K562 (cell line): Measurements from ENCODE around the gene RELL1. TPM values are rescaled to one million over a fixed set of nuclear protein-coding genes. Genes with fewer than 3 reads are reported as not detected.

Experiments
- ATAC-seq: fragments of 200-7000 bp; cut with Tn5 transposase; 3 replicates; pipeline ENCODE4 v1.9.1; 2020; ENCODE audit warnings: moderate library complexity
- BruUV-seq: library from RNA; stranded (reverse); fragments of 400-500 nt; replicated peaks from 2 replicates; lab custom pipeline; 2021; lab: Mats Ljungman, UMichigan
- CTCF ChIA-PET: fragments of 300-600 bp; formaldehyde crosslinking; extraction: SDS; loops from one replicate; lab custom pipeline; 2021; ENCODE audit warnings: low intra/inter-chr PET ratio; lab: Yijun Ruan, JAX
- POLR2A ChIA-PET: fragments of 300-600, 350-650 bp; sonication (Branson Sonifier 250); formaldehyde crosslinking; extraction: SDS; loops from one replicate; lab custom pipeline; 2021; ENCODE audit warnings: antibody characterized with exemption, inconsistent platforms; lab: Yijun Ruan, JAX
- DNase-seq, 4 experiments: peaks; one replicate each; pipeline versions ENCODE4 v3.0.0 to v3.0.0-alpha.2; 2011 to 2018; ENCODE audit warnings: low spot score in 3 of 4, mixed read lengths in 3 of 4; ENCODE audit errors: extremely low read depth in 1 of 4
- FAIRE-seq: peaks from 2 replicates; lab custom pipeline; 2011; peaks lifted over from hg19 to GRCh38; lab: Jason Lieb, UNC
- H2AFZ ChIP-seq: 2 replicates; pipeline ENCODE4 v1.6.0; 2011; ENCODE audit warnings: low read depth, low read length, control low read depth, inconsistent platforms
- H3K27ac ChIP-seq: fragments of 200-600 bp; 3 replicates; pipeline ENCODE4 v1.8.0; 2011; ENCODE audit warnings: low read depth, mild to moderate bottlenecking, control low read depth, inconsistent platforms, low read length, moderate library complexity, mixed read lengths; ENCODE audit errors: extremely low read depth
- H3K27me3 ChIP-seq, 2 experiments: fragments of 300-600 bp in 1 of 2; 2 replicates in 1 of 2; 3 replicates in 1 of 2; pipeline versions ENCODE4 v1.6.0 to v1.8.0; 2011; ENCODE audit warnings: inconsistent platforms in 2 of 2, low read length in 2 of 2, mild to moderate bottlenecking in 1 of 2, mixed read lengths in 1 of 2, moderate library complexity in 1 of 2; ENCODE audit not compliant: control insufficient read depth in 2 of 2, insufficient read depth in 2 of 2
- H3K36me3 ChIP-seq: fragments of 300-600 bp; 3 replicates; pipeline ENCODE4 v1.8.0; 2011; ENCODE audit warnings: mild to moderate bottlenecking, low read length, inconsistent platforms; ENCODE audit not compliant: control insufficient read depth, insufficient read depth
- H3K4me1 ChIP-seq, 2 experiments: fragments of 200-600 bp in 1 of 2; replicated peaks in 1 of 2; 2 replicates in 1 of 2; 3 replicates in 1 of 2; pipeline versions ENCODE4 v1.5.1 to v1.8.0; 2011; ENCODE audit warnings: inconsistent platforms in 2 of 2, low read length in 2 of 2, mild to moderate bottlenecking in 1 of 2, mixed read lengths in 1 of 2, moderate library complexity in 1 of 2; ENCODE audit not compliant: control insufficient read depth in 2 of 2, insufficient read depth in 2 of 2
- H3K4me2 ChIP-seq: 2 replicates; pipeline ENCODE4 v1.6.1; 2011; ENCODE audit warnings: low read length, control low read depth, inconsistent platforms, mixed read lengths; ENCODE audit not compliant: insufficient read depth
- H3K4me3 ChIP-seq: fragments of 200-600 bp; sonication (generic), shearing (Covaris generic); 2 replicates; pipeline ENCODE4 v1.5.1; 2016; ENCODE audit warnings: control low read depth, inconsistent platforms
- H3K79me2 ChIP-seq: fragments of 200-600 bp; 3 replicates; pipeline ENCODE4 v1.8.0; 2011; ENCODE audit warnings: low read length, inconsistent platforms; ENCODE audit not compliant: control insufficient read depth, insufficient read depth
- H3K9ac ChIP-seq, 2 experiments: 2 replicates each; pipeline versions ENCODE4 v1.6.0 to v1.6.1; 2011; ENCODE audit warnings: low read depth in 2 of 2, low read length in 2 of 2, control low read depth in 1 of 2, inconsistent platforms in 1 of 2, mild to moderate bottlenecking in 1 of 2, mixed read lengths in 1 of 2; ENCODE audit not compliant: insufficient read depth in 1 of 2
- H3K9me1 ChIP-seq: one replicate; pipeline ENCODE4 v1.6.0; 2011; ENCODE audit warnings: inconsistent platforms, mild to moderate bottlenecking, low read length, moderate library complexity; ENCODE audit not compliant: control insufficient read depth, insufficient read depth
- H3K9me3 ChIP-seq: replicated peaks from 2 replicates; pipeline ENCODE4 v1.5.1; 2011; ENCODE audit warnings: low read depth, low read length, inconsistent platforms; ENCODE audit not compliant: control insufficient read depth, insufficient read depth
- H4K20me1 ChIP-seq: replicated peaks from 2 replicates; pipeline ENCODE4 v1.6.1; 2011; ENCODE audit warnings: low read length, inconsistent platforms, mixed read lengths; ENCODE audit not compliant: control insufficient read depth, insufficient read depth
- CEBPG ChIP-seq, 3 experiments: fragments of 200-800 bp in 1 of 3; sonication (Bioruptor generic) in 1 of 3; sonication (generic) in 1 of 3; formaldehyde crosslinking in 1 of 3; IDR thresholded peaks in 2 of 3; conservative IDR thresholded peaks in 1 of 3; 2 replicates each; pipeline versions ENCODE4 v1.6.1 to v1.8.0; 2016 to 2022; ENCODE audit warnings: missing compliant biosample characterization in 2 of 3, missing genetic modification characterization in 2 of 3, mild to moderate bottlenecking in 1 of 3, missing genetic modification reagents in 1 of 3
- RBM25 ChIP-seq: fragments of 200-400 bp; formaldehyde crosslinking; IDR thresholded peaks from 2 replicates; pipeline ENCODE4 v1.6.1; 2018; ENCODE audit warnings: low read length, low read depth, moderate library complexity; ENCODE audit not compliant: severe bottlenecking
- RFX7 ChIP-seq: fragments of 250-450 bp; sonication (Bioruptor Pico); IDR thresholded peaks from 2 replicates; pipeline ENCODE4 v1.5.1; 2021; ENCODE audit warnings: mild to moderate bottlenecking
- WGBS: fragments of 100-300 bp; shearing (Covaris generic); methylation state at CpG from one replicate; pipeline ENCODE4 v1.1.6; 2016; ENCODE audit warnings: low coverage, mixed read lengths; ENCODE audit not compliant: insufficient coverage; ENCODE audit errors: missing lambda C conversion rate; 5-methylcytosine and 5-hydroxymethylcytosine counted together
- in situ Hi-C: fragments of 300-500 bp; cut with MboI; formaldehyde crosslinking; loops from 4 replicates; pipeline ENCODE4 v1.15.0; 2018; ENCODE audit warnings: inconsistent platforms, mixed read lengths
- intact Hi-C: fragments of 100-400 bp; cut with micrococcal nuclease; formaldehyde crosslinking; loops from 2 replicates; pipeline ENCODE4 v1.14.2; 2022
- polyA plus RNA-seq, 8 experiments: library from polyadenylated mRNA; depleted of rRNA in 4 of 8; stranded (reverse) in 5 of 8; unstranded in 3 of 8; fragments of >200 nt; fragmentation: Nextera tagmentation in 2 of 8; fragmentation: Illumina TruSeq in 1 of 8; extraction: Ambion mirVana in 2 of 8; extraction: Trizol in 1 of 8; gene quantifications; 2 replicates each; pipeline versions ENCODE4 v1.2.1 to v1.2.3, GENCODE V29; 2011 to 2014; ENCODE audit warnings: inconsistent platforms in 1 of 8, missing spikeins in 1 of 8
- total RNA-seq, 7 experiments: library from RNA; depleted of rRNA in 6 of 7; stranded (reverse); fragments of >200 nt in 6 of 7; fragmentation: Illumina TruSeq in 2 of 7; extraction: Trizol in 2 of 7; gene quantifications; 2 replicates each; pipeline versions ENCODE4 v1.2.1 to v1.2.3, GENCODE V29; 2011 to 2021; ENCODE audit warnings: low replicate concordance in 1 of 7
- TF ChIP-seq, protein P1 (sequence below): fragments of 450-650 bp; IDR thresholded peaks from 2 replicates; pipeline ENCODE4 v1.6.1; 2018; ENCODE audit not compliant: partially characterized antibody

The RELL1 gene
- total and polyA plus RNA-seq, 9 of the 15 experiments (the other 6 are each of a cell fraction or from before 2014, with no cell fraction given): 0.06 to 3.5 (median 1.7) TPM; not detected in 1

DNA sequence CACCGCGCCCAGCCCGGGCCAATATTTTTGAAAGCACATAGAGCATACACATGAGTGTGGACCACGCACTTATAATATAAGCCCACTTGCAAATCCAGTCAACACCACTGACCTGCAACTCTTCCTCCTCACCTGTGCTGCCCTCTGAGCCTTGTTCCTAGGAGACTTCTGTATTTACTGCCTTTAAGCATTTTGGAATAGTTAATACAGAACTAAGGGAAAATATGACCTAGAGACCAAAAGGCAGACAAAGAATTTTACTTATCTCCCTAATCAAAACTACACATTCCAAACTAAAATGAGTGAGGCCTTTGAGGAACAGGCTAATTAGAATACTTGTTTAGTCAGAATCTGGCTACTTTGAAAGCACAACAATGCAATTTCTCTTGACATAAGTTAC, 89.1 kb downstream of the RELL1 start (continued):
- TF ChIP-seq, protein P1, sequence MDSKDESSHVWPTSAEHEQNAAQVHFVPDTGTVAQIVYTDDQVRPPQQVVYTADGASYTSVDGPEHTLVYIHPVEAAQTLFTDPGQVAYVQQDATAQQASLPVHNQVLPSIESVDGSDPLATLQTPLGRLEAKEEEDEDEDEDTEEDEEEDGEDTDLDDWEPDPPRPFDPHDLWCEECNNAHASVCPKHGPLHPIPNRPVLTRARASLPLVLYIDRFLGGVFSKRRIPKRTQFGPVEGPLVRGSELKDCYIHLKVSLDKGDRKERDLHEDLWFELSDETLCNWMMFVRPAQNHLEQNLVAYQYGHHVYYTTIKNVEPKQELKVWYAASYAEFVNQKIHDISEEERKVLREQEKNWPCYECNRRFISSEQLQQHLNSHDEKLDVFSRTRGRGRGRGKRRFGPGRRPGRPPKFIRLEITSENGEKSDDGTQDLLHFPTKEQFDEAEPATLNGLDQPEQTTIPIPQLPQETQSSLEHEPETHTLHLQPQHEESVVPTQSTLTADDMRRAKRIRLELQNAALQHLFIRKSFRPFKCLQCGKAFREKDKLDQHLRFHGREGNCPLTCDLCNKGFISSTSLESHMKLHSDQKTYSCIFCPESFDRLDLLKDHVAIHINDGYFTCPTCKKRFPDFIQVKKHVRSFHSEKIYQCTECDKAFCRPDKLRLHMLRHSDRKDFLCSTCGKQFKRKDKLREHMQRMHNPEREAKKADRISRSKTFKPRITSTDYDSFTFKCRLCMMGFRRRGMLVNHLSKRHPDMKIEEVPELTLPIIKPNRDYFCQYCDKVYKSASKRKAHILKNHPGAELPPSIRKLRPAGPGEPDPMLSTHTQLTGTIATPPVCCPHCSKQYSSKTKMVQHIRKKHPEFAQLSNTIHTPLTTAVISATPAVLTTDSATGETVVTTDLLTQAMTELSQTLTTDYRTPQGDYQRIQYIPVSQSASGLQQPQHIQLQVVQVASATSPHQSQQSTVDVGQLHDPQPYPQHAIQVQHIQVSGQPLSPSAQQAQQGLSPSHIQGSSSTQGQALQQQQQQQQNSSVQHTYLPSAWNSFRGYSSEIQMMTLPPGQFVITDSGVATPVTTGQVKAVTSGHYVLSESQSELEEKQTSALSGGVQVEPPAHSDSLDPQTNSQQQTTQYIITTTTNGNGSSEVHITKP: no peak
- TF ChIP-seq CEBPG (CRISPR knock-in tag; IDR thresholded peaks at IDR 0.05) (no peak), CEBPG (tag; conservative IDR thresholded peaks at IDR 0.05 in 1 of 2, IDR thresholded peaks at IDR 0.05 in 1 of 2) (no peak)

DNA sequence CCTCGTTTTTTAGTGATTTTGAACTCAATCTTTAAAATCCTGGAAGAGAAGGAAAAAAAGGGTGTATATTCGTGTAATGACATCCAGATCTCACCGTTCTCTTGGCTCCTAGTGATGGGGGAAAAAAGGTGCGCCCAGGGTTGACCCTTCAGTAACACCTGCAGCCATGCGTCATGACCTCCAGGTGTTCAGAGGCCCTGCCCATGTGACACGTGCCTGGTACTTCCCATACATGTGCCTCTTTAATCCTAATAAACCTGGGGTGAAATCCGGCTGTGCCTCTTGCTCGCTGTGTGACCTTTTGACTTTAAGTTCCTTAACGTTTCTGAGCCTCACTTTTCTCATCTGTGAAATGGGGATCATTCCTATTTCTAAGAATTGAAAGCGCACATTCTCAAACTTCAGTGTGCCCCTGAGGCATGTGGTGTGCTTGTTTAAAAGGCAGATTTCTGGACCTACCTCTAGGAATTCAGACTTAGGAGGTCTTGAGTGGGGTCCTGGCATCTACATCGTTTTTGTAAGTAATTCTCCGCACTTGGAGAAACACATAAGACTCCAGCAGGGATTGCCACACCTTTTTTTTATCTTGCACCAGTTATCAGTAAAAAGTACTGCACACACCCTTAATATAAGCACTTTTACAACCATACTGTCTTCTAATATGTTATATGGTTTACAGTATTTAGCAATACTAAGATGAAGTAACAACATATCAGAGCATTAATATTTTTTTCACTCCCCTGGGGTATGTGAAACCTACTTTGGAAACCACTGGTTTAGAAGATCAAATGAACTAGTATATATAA, 90.1 kb downstream of the RELL1 start:
- intact Hi-C loops: no loop called here
- WGBS: 8% methylated on average over 12 of the region's 12 CpGs
- FAIRE-seq: no peak
- Histone ChIP-seq H3K79me2 (no peaks in the 10 kb centered on the region), H4K20me1 (no peaks in the 10 kb centered on the region), H3K27ac (no peak overlapping the region), H3K4me2 (no peak overlapping the region), H3K27me3 (peaks cover 3 to 8% of the 10 kb centered on the region in 2 experiments; a peak in 3 of 5 replicates), H3K4me1 (no peaks in the 10 kb centered on the region), H3K4me3 (no peak overlapping the region), H3K9ac (no peak overlapping the region), H3K9me1 (no peaks in the 10 kb centered on the region), H2AFZ (no peak overlapping the region), H3K36me3 (no peaks in the 10 kb centered on the region), H3K9me3 (no peaks in the 10 kb centered on the region)
- no TSS peak for BruUV-seq
- in situ Hi-C loops: no loop called here
- POLR2A ChIA-PET: interaction anchor here (0.5 to 1.1 kb wide), 3 partner anchors 35 to 244 kb away, joined by 3 read pairs; no protein-coding TSS in a partner anchor
- no peak for ATAC-seq
- TF ChIP-seq RBM25 (peak; percentile 28), RFX7 (CRISPR knock-in tag) (no peak)
- CTCF ChIA-PET: no interaction called here
- no peak for DNase-seq
